ENCODE results near the gene OR11H7. TPM values are rescaled to one million over a fixed set of nuclear protein-coding genes. Genes with fewer than 3 reads are reported as not detected.
"Not testable (repeated sequence)": the region's sequence is repeated elsewhere in the genome, so short reads cannot be mapped to it uniquely, and the experiment has no call there.

Gene OR11H7
- not detected for polyA plus RNA-seq (2013, experiment 1 of 4)
- polyA plus RNA-seq (2013, experiment 2 of 4), result not detected
- not detected for polyA plus RNA-seq (2013, experiment 3 of 4)
- polyA plus RNA-seq (2013, experiment 4 of 4), result not detected

DNA sequence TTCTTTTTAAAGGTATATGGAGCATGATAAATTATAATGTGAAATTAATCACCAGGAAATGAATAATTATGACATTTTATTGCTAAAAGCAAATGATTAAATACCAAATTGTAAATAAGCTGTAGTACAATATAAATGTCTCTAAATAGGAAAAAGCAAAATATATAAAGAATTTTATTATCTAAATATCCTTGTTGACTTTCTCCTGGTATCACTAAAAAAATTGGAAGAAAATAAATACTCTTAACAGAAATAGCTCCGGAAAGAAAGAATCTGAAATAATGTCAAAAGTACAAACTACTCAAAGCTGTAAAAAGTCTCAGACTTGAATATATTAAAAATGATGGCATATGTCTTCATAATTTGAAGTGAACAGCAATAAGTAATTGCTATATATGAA lies at the start of gene OR11H7:
Gene OR11H7 (plus strand): TSS at position 301 of the 400 bp plus-strand sequence.
- Histone ChIP-seq H3K4me1 (ENCODE audit: control insufficient read depth, insufficient read depth, low read length) (no peaks in the 10 kb centered on the region), H3K27me3 (ENCODE audit: control insufficient read depth, insufficient read depth, low read length, poor library complexity, severe bottlenecking) (no peaks in the 10 kb centered on the region), H3K36me3 (ENCODE audit: control insufficient read depth, insufficient read depth, low read length) (no peaks in the 10 kb centered on the region), H3K4me3 (ENCODE audit: insufficient read depth, low read depth, low read length) (no peak within 1 kb of the TSS), H3K9me3 (ENCODE audit: control insufficient read depth, low read length) (peaks cover 14% of the 10 kb centered on the region), H3K27ac (ENCODE audit: insufficient read depth, low read depth, low read length, poor library complexity, severe bottlenecking) (no peak within 1 kb of the TSS)
- WGBS, 2 experiments, result 78% methylated on average over 1 of the region's 1 CpG; no CpG with 5 or more reads in 1 of the 2 experiments

DNA sequence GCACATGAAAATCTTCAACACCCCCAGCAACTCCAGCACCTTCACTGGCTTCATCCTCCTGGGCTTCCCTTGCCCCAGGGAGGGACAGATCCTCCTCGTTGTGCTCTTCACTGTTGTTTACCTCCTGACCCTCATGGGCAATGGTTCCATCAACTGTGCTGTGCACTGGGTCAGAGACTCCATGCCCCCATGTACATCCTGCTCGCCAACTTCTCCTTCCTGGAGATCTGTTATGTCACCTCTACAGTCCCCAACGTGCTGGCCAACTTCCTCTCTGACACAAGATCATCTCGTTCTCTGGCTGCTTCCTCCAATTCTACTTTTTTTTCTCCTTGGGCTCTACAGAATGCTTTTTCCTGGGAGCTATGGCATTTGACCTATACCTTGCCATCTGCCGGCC lies 49.6 kb upstream of the OR11H7 start:
- H3K27ac ChIP-seq (ENCODE audit: insufficient read depth, low read depth, low read length, poor library complexity, severe bottlenecking), result no peak overlapping the region
- 52 to 57% methylated on average over 5 of the region's 5 CpGs for WGBS, 2 experiments
- no peaks in the 10 kb centered on the region for H3K36me3 ChIP-seq (ENCODE audit: control insufficient read depth, insufficient read depth, low read length)
- no peak overlapping the region for H3K4me3 ChIP-seq (ENCODE audit: insufficient read depth, low read depth, low read length)
- no peaks in the 10 kb centered on the region for H3K27me3 ChIP-seq (ENCODE audit: control insufficient read depth, insufficient read depth, low read length, poor library complexity, severe bottlenecking)
- H3K9me3 ChIP-seq (ENCODE audit: control insufficient read depth, low read length), result peaks cover 9% of the 10 kb centered on the region
- H3K4me1 ChIP-seq (ENCODE audit: control insufficient read depth, insufficient read depth, low read length), result no peaks in the 10 kb centered on the region

DNA sequence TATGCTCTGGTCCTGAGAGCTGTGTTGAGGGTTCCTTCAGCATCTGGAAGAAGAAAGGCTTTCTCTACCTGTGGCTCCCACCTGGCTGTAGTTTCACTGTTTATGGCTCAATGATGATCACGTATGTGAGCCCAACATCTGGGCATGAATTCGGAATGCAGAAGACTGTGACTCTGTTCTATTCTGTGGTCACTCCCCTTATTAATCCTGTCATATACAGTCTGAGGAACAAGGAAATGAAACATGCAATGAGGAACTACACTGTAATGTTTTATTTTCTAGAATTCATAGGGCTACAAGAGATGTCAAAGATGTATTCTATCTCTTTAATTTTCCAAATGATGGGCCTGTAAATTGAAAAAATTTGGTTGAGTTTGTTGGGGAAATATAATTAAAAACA lies 48.9 kb upstream of the OR11H7 start:
- no peak overlapping the region for H3K4me3 ChIP-seq (ENCODE audit: insufficient read depth, low read depth, low read length)
- H3K27ac ChIP-seq (ENCODE audit: insufficient read depth, low read depth, low read length, poor library complexity, severe bottlenecking), result no peak overlapping the region
- H3K36me3 ChIP-seq (ENCODE audit: control insufficient read depth, insufficient read depth, low read length), result no peaks in the 10 kb centered on the region
- no peaks in the 10 kb centered on the region for H3K4me1 ChIP-seq (ENCODE audit: control insufficient read depth, insufficient read depth, low read length)
- WGBS, 2 experiments, result 74 to 77% methylated on average over 2 of the region's 2 CpGs
- no peaks in the 10 kb centered on the region for H3K27me3 ChIP-seq (ENCODE audit: control insufficient read depth, insufficient read depth, low read length, poor library complexity, severe bottlenecking)
- peaks cover 12% of the 10 kb centered on the region for H3K9me3 ChIP-seq (ENCODE audit: control insufficient read depth, low read length)

DNA sequence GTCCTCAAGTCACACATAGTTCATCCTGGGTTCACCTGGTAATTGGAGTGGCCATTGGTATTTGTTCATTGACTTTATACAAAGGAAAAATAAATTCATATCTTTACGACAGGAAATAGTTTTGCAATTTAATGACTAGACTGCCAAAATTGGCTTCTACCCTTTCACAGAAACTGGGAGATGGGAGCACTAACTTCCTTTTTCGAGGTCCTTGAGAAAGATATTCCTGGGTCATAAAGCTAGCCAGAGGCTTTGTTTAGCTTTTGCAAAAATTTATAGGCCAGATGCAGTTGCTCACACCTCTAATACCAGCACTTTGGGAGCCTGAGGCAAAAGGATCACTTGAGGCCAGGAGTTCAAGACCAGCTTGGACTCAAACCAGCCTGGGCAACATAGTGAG lies 48.3 kb upstream of the OR11H7 start:
- H3K27ac ChIP-seq (ENCODE audit: insufficient read depth, low read depth, low read length, poor library complexity, severe bottlenecking), result no peak overlapping the region
- H3K9me3 ChIP-seq (ENCODE audit: control insufficient read depth, low read length), result peaks cover 12% of the 10 kb centered on the region
- 67 to 68% methylated on average over 2 of the region's 2 CpGs for WGBS, 2 experiments
- no peaks in the 10 kb centered on the region for H3K4me1 ChIP-seq (ENCODE audit: control insufficient read depth, insufficient read depth, low read length)
- H3K27me3 ChIP-seq (ENCODE audit: control insufficient read depth, insufficient read depth, low read length, poor library complexity, severe bottlenecking), result no peaks in the 10 kb centered on the region
- H3K4me3 ChIP-seq (ENCODE audit: insufficient read depth, low read depth, low read length), result no peak overlapping the region
- H3K36me3 ChIP-seq (ENCODE audit: control insufficient read depth, insufficient read depth, low read length), result no peaks in the 10 kb centered on the region

DNA sequence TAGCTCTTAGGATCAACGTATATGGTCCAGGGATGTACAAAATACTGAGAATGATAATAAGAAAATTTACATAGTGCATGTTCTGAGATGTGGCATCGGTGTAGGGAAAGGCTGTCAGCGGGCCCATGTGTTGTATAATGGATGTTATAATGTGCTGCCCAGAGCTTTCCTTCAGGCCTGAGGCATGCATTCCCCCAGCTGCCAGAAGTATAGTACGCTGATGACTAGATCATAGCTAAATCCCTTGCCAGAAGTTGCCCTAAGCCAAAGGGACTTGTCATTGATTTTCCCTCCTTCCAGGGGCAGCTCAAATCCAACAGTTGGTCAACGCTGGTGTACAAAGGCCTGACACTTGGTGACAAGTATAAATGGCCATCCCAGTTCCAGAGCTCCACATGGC lies 44.6 kb upstream of the OR11H7 start:
- Histone ChIP-seq H3K4me1 (ENCODE audit: control insufficient read depth, insufficient read depth, low read length) (no peaks in the 10 kb centered on the region), H3K9me3 (ENCODE audit: control insufficient read depth, low read length) (peaks cover 17% of the 10 kb centered on the region)
- 58 to 63% methylated on average over 5 of the region's 5 CpGs for WGBS, 2 experiments

DNA sequence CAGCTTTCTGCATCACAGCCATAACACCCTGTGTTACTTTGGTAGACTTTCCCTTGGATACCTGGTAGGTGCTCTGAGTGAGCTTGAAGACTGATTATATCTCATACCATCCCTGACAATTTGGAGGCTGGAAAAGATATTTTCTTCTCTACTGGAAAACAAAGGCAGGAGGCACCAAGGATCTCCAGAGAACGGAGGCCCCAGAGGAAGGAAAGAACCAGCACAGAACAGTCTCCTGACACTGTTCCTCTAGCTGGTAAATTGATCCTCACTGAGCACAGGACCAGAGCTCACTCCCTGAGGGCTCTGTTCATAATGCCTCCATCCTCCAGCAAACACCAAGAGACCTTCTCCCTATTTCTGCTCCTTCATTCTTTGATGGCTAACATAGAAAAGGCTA lies 38.2 kb upstream of the OR11H7 start, which contains the start of gene OR11G2:
Gene OR11G2 (plus strand): TSS at position 301 of the 400 bp plus-strand sequence. CDS start 6,542 bp downstream, outside the sequence.
- peaks cover 29% of the 10 kb centered on the region for H3K9me3 ChIP-seq (ENCODE audit: control insufficient read depth, low read length)
- no peak within 1 kb of the TSS for H3K27ac ChIP-seq (ENCODE audit: insufficient read depth, low read depth, low read length, poor library complexity, severe bottlenecking)
- H3K4me3 ChIP-seq (ENCODE audit: insufficient read depth, low read depth, low read length), result no peak within 1 kb of the TSS
- no peaks in the 10 kb centered on the region for H3K4me1 ChIP-seq (ENCODE audit: control insufficient read depth, insufficient read depth, low read length)
- H3K27me3 ChIP-seq (ENCODE audit: control insufficient read depth, insufficient read depth, low read length, poor library complexity, severe bottlenecking), result no peaks in the 10 kb centered on the region
- 23 to 41% methylated on average over 1 of the region's 1 CpG for WGBS, 2 experiments
- no peaks in the 10 kb centered on the region for H3K36me3 ChIP-seq (ENCODE audit: control insufficient read depth, insufficient read depth, low read length)

More for the DNA sequence above, 44.6 kb upstream of the OR11H7 start:
- Histone ChIP-seq H3K27me3 (ENCODE audit: control insufficient read depth, insufficient read depth, low read length, poor library complexity, severe bottlenecking) (no peaks in the 10 kb centered on the region), H3K27ac (ENCODE audit: insufficient read depth, low read depth, low read length, poor library complexity, severe bottlenecking) (no peak overlapping the region), H3K36me3 (ENCODE audit: control insufficient read depth, insufficient read depth, low read length) (no peaks in the 10 kb centered on the region), H3K4me3 (ENCODE audit: insufficient read depth, low read depth, low read length) (no peak overlapping the region)

DNA sequence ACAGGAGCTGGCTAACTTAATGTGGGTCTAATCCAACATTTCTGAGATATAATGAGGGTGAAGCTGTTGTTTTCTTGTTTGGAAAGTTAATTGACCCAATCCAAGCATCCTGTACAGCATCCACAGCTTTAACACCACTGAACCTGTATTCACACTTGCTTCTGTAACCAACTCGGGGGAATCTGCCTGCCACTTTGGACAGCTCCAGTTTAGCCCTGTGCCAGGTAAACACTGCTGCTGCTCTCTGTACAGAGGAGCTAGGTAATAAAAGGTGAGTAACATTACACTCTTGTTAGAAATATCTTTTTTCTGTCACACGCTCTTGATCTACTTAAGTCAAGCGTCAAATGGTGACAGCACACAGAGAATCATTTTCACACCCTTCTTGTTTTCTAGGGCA lies 37.4 kb upstream of the OR11H7 start:
- Histone ChIP-seq H3K27me3 (ENCODE audit: control insufficient read depth, insufficient read depth, low read length, poor library complexity, severe bottlenecking) (no peaks in the 10 kb centered on the region), H3K36me3 (ENCODE audit: control insufficient read depth, insufficient read depth, low read length) (no peaks in the 10 kb centered on the region), H3K9me3 (ENCODE audit: control insufficient read depth, low read length) (peaks cover 29% of the 10 kb centered on the region), H3K4me1 (ENCODE audit: control insufficient read depth, insufficient read depth, low read length) (no peaks in the 10 kb centered on the region), H3K4me3 (ENCODE audit: insufficient read depth, low read depth, low read length) (no peak overlapping the region), H3K27ac (ENCODE audit: insufficient read depth, low read depth, low read length, poor library complexity, severe bottlenecking) (no peak overlapping the region)
- WGBS, 2 experiments, result 78 to 81% methylated on average over 3 of the region's 3 CpGs

DNA sequence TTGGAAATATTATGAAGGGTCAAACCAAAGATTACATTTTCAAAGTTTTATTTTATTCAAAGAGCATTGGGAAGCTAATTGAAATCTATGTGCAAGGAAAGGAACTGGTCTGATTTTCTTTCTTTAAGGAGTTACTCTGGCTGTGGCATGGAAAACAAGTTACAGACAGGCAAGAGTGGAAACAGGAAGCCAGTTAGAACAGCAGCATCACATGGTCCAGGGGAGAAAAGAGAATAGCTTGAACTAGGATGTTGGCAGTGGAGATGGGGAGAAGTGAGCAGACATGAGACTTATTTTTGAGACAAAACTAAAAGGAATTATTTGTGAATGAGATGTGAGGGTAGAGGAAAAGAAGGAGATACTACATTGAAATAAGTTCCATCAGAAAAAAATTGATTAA lies 34.7 kb upstream of the OR11H7 start:
- Histone ChIP-seq H3K27me3 (ENCODE audit: control insufficient read depth, insufficient read depth, low read length, poor library complexity, severe bottlenecking) (no peaks in the 10 kb centered on the region), H3K9me3 (ENCODE audit: control insufficient read depth, low read length) (peaks cover 22% of the 10 kb centered on the region), H3K4me3 (ENCODE audit: insufficient read depth, low read depth, low read length) (no peak overlapping the region)

DNA sequence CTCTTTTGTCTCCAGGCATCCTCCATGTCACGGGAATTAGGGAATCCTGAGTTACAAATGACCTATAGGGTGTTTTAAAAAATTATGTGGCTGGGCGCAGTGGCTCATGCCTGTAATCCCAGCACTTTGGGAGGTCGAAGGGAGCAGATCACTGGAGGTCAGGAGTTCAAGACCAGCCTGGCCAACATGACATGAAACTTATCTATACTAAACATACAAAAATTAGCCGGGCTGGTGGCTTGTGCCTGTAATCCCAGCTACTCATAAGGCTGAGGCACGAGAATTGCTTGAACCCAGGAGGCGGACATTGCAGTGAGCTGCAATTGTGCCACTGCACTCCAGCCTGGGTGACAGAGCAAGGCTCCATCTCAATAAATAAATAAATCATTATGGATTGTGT lies 33.6 kb upstream of the OR11H7 start:
- peaks cover 24% of the 10 kb centered on the region for H3K9me3 ChIP-seq (ENCODE audit: control insufficient read depth, low read length)
- 62 to 65% methylated on average over 6 of the region's 6 CpGs for WGBS, 2 experiments
- H3K27me3 ChIP-seq (ENCODE audit: control insufficient read depth, insufficient read depth, low read length, poor library complexity, severe bottlenecking); H3K36me3 ChIP-seq (ENCODE audit: control insufficient read depth, insufficient read depth, low read length); H3K4me3 ChIP-seq (ENCODE audit: insufficient read depth, low read depth, low read length); H3K4me1 ChIP-seq (ENCODE audit: control insufficient read depth, insufficient read depth, low read length); H3K27ac ChIP-seq (ENCODE audit: insufficient read depth, low read depth, low read length, poor library complexity, severe bottlenecking): not testable (repeated sequence)

More for the DNA sequence above, 34.7 kb upstream of the OR11H7 start:
- Histone ChIP-seq H3K4me1 (ENCODE audit: control insufficient read depth, insufficient read depth, low read length) (no peaks in the 10 kb centered on the region), H3K27ac (ENCODE audit: insufficient read depth, low read depth, low read length, poor library complexity, severe bottlenecking) (no peak overlapping the region), H3K36me3 (ENCODE audit: control insufficient read depth, insufficient read depth, low read length) (no peaks in the 10 kb centered on the region)

DNA sequence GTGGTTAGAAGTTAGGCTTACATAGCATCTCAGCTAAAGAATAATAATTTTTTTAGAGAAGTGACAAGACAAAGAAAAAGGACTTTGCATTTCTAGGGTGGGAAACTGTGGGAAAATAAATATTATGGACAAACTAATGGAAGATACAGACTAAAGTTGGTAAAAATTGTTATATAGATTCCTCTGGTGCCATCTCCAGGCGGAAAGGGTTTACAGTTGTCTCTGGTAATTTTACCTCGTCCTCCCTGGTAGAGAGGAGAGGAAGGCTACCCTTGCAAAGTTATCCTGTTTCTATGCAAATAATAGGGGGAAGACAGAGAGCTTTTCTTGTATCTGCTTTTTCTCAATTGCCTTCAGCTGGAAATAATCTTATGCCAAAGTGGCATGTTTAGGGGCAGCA lies 32.9 kb upstream of the OR11H7 start:
- Histone ChIP-seq H3K4me1 (ENCODE audit: control insufficient read depth, insufficient read depth, low read length) (no peaks in the 10 kb centered on the region), H3K27me3 (ENCODE audit: control insufficient read depth, insufficient read depth, low read length, poor library complexity, severe bottlenecking) (no peaks in the 10 kb centered on the region), H3K36me3 (ENCODE audit: control insufficient read depth, insufficient read depth, low read length) (no peaks in the 10 kb centered on the region), H3K9me3 (ENCODE audit: control insufficient read depth, low read length) (peaks cover 25% of the 10 kb centered on the region), H3K4me3 (ENCODE audit: insufficient read depth, low read depth, low read length) (no peak overlapping the region), H3K27ac (ENCODE audit: insufficient read depth, low read depth, low read length, poor library complexity, severe bottlenecking) (no peak overlapping the region)
- 45 to 46% methylated on average over 2 of the region's 2 CpGs for WGBS, 2 experiments

DNA sequence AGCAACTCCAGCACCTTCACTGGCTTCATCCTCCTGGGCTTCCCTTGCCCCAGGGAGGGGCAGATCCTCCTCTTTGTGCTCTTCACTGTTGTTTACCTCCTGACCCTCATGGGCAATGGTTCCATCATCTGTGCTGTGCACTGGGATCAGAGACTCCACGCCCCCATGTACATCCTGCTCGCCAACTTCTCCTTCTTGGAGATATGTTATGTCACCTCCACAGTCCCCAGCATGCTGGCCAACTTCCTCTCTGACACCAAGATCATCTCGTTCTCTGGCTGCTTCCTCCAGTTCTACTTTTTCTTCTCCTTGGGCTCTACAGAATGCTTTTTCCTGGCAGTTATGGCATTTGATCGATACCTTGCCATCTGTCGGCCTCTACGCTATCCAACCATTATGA lies 31.3 kb upstream of the OR11H7 start:
- Histone ChIP-seq H3K4me3 (ENCODE audit: insufficient read depth, low read depth, low read length) (no peak overlapping the region), H3K9me3 (ENCODE audit: control insufficient read depth, low read length) (peaks cover 18% of the 10 kb centered on the region), H3K27ac (ENCODE audit: insufficient read depth, low read depth, low read length, poor library complexity, severe bottlenecking) (no peak overlapping the region), H3K4me1 (ENCODE audit: control insufficient read depth, insufficient read depth, low read length) (no peaks in the 10 kb centered on the region), H3K27me3 (ENCODE audit: control insufficient read depth, insufficient read depth, low read length, poor library complexity, severe bottlenecking) (no peaks in the 10 kb centered on the region), H3K36me3 (ENCODE audit: control insufficient read depth, insufficient read depth, low read length) (no peaks in the 10 kb centered on the region)
- WGBS, 2 experiments, result 69 to 86% methylated on average over 5 to 6 of the region's 6 CpGs

All from ectodermal cell (in vitro differentiated cells).